ENCODE results near the gene DLX4. TPM values are rescaled to one million over a fixed set of nuclear protein-coding genes. Genes with fewer than 3 reads are reported as not detected.

Gene DLX4
- total and polyA plus RNA-seq, 7 donors, result 0.34 TPM; not detected in 6

DNA sequence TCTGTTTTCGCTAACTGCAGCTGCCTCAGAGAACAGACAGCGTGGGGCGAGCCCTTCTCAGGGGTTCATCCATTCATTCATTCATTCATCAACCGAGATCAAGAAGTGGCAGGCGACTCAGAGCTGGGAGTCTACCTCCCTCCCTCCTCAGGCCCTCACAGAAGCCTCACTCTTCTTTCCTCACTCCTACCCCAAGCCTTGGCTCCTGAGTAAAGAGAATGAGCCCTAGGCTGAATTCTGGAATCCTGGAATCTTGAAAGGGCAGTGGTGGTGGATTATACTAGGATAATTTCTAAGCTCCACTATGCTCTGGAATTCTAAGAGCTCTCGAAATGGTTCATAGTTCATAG lies 28.3 kb downstream of the DLX4 start:
- Histone ChIP-seq H3K4me3 (peak overlapping the region in 1 of 4 donors; percentile 42), H3K27me3 (peaks cover 40 to 98% (median 82%) of the 10 kb centered on the region in 3 donors), H3K4me1 (peaks cover 0 to 38% (median 37%) of the 10 kb centered on the region in 4 donors), H3K36me3 (no peaks in the 10 kb centered on the region), H3K27ac (no peak overlapping the region), H3K9me3 (no peaks in the 10 kb centered on the region)
- intact Hi-C loops (cut with DNase I), result loop anchor here (1.0 to 5.0 kb wide), 3 partner anchors 45 to 428 kb away; partner anchors contain the start of gene SLC35B1
- WGBS, 2 donors, result 10 to 26% methylated on average over 6 of the region's 6 CpGs
- no peak for DNase-seq
- TF ChIP-seq POLR2A (IDR thresholded peaks at IDR 0.05), result no peak
- no peak for TF ChIP-seq EP300 (IDR thresholded peaks at IDR 0.05)
- TF ChIP-seq, protein P1, sequence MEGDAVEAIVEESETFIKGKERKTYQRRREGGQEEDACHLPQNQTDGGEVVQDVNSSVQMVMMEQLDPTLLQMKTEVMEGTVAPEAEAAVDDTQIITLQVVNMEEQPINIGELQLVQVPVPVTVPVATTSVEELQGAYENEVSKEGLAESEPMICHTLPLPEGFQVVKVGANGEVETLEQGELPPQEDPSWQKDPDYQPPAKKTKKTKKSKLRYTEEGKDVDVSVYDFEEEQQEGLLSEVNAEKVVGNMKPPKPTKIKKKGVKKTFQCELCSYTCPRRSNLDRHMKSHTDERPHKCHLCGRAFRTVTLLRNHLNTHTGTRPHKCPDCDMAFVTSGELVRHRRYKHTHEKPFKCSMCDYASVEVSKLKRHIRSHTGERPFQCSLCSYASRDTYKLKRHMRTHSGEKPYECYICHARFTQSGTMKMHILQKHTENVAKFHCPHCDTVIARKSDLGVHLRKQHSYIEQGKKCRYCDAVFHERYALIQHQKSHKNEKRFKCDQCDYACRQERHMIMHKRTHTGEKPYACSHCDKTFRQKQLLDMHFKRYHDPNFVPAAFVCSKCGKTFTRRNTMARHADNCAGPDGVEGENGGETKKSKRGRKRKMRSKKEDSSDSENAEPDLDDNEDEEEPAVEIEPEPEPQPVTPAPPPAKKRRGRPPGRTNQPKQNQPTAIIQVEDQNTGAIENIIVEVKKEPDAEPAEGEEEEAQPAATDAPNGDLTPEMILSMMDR (IDR thresholded peaks at IDR 0.05), result no peak
- no peak for TF ChIP-seq POLR2AphosphoS5 (IDR thresholded peaks at IDR 0.05)

DNA sequence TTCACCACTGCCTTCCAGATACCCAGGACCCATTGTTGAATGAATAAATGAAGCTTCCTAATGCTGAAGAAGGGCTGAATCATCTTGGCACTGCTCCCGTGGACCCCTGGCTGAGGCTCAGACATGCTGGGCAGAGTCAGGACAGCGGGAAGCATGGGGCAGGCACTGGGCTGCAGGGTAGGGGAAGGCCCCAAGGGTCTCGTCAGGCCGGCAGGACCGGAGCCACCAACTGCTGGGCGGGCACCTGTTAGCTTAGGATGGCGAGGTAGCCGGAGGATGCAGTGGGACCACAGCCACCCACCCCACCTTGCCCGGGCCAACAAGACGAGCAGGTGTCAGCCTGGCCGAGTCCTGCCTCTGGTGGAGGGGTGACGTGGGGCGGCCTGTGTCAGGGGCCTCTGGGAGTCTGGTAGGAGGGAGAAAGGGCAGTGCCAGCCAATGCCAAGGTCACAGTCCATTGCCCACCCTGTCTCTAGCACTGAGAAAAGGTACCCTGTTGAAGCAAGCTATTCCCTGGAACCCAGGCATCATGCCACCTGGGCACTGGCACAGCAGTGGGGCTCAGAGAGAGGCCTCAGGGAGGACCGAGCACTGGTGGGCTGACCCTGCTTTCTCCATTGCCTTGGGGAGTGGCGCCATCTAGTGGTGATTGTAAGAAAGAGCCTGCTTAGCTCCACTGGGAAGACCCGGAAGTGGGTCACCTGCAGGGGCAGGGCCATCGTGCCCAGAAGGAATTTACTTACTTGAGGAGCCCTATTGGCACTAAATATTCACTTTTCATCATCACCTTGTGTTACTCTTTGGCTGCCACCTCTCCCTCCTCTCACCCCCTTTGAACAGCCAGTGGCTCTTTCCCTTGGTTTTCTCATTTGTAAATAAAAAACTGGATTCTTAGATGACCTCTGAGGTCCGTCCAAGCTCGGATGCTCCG lies 29.0 kb downstream of the DLX4 start:
- Histone ChIP-seq H3K4me1 (peaks cover 0 to 36% (median 35%) of the 10 kb centered on the region in 4 donors), H3K27me3 (peaks cover 39 to 94% (median 74%) of the 10 kb centered on the region in 3 donors), H3K27ac (no peak overlapping the region), H3K9me3 (no peaks in the 10 kb centered on the region), H3K36me3 (no peaks in the 10 kb centered on the region), H3K4me3 (no peak overlapping the region)
- intact Hi-C loops (cut with DNase I), result loop anchor here (1.0 to 5.0 kb wide), 5 partner anchors 46 to 429 kb away; partner anchors contain the start of gene SLC35B1
- peak; percentile 85 for DNase-seq
- TF ChIP-seq EP300 (IDR thresholded peaks at IDR 0.05), result no peak
- TF ChIP-seq, protein P1 (IDR thresholded peaks at IDR 0.05), result peak; percentile 80 to 93 (median 90)
- WGBS, 2 donors, result 34 to 45% methylated on average over 20 of the region's 20 CpGs

DNA sequence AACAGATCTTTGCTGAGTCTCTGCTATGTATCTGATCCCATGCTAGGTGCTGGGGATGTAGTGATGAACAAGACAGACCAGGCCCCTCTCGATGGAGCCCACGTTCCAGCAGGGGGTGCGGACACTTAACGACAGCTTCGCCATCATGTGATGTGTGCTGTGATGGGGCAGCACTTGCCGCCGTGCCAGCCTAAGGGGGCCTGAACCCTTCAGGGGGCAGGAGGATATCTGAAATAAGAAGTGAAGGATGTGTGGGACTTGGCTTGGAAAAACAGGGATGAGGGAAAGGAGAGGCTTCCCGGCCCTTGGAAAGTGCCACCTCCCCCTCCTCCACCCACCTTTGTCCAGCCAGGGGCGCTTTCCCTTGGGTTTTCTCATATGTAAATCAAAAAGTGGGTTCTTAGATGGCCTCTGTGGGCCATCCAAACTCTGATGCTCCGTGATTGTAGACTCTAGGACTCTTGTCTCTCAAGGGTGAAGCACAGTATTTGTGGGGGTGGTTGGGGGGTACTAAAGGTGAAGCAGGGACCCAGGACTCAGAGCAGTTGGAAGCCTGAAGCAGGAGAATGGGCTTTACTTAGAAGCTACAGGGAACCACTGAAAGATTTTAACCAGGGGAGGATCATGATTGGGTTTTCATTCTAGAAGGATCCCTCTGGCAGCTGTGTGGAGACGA lies 30.0 kb downstream of the DLX4 start:
- intact Hi-C loops (cut with DNase I), result loop anchor here (1.0 to 5.0 kb wide), 3 partner anchors 119 to 292 kb away; partner anchors contain the start of gene SLC35B1
- Histone ChIP-seq H3K4me3 (no peak overlapping the region), H3K27ac (no peak overlapping the region), H3K9me3 (no peaks in the 10 kb centered on the region), H3K36me3 (no peaks in the 10 kb centered on the region), H3K27me3 (peaks cover 37 to 94% (median 65%) of the 10 kb centered on the region in 3 donors), H3K4me1 (peaks cover 0 to 26% (median 25%) of the 10 kb centered on the region in 4 donors)
- no peak for DNase-seq
- 58 to 62% methylated on average over 11 of the region's 11 CpGs for WGBS, 2 donors
- TF ChIP-seq POLR2A (IDR thresholded peaks at IDR 0.05), result no peak
- no peak for TF ChIP-seq POLR2AphosphoS5 (IDR thresholded peaks at IDR 0.05)
- TF ChIP-seq, protein P1 (IDR thresholded peaks at IDR 0.05), result no peak
- no peak for TF ChIP-seq EP300 (IDR thresholded peaks at IDR 0.05)

DNA sequence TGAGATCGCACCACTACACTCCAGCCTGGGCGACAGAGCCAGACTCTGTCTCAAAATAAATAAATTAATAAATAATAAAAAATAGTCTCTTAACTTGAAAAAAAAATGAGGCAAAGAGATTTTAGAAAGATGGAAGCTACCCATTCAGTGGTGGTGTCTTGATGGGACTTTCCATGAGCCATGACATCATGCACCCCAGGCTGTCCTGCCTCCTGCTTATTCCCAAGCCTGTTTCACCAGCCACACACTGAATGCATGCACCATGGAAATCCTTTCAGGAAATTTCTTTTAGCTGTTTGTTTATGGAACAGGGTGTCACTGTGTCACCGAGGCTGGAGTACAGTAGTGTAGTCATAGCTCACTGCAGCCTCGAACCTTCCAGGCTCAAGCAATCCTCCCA lies 34.9 kb downstream of the DLX4 start:
- DNase-seq, result no peak
- TF ChIP-seq EP300 (IDR thresholded peaks at IDR 0.05) (no peak), POLR2A (IDR thresholded peaks at IDR 0.05) (no peak), POLR2AphosphoS5 (IDR thresholded peaks at IDR 0.05) (no peak)
- TF ChIP-seq, protein P1 (IDR thresholded peaks at IDR 0.05), result no peak
- no peaks in the 10 kb centered on the region for H3K36me3 ChIP-seq
- 59 to 77% methylated on average over 4 of the region's 4 CpGs for WGBS, 2 donors
- intact Hi-C loops (cut with DNase I), result no loop called here
- H3K4me3 ChIP-seq, result no peak overlapping the region
- no peaks in the 10 kb centered on the region for H3K4me1 ChIP-seq
- peaks cover 0 to 4% (median 0%) of the 10 kb centered on the region in 4 donors for H3K9me3 ChIP-seq
- H3K27me3 ChIP-seq, result peaks cover 9 to 51% (median 22%) of the 10 kb centered on the region in 3 donors
- H3K27ac ChIP-seq, result no peak overlapping the region
